Measurements from ENCODE around the gene ENOX1. TPM values are rescaled to one million over a fixed set of nuclear protein-coding genes. Genes with fewer than 3 reads are reported as not detected.

Gene ENOX1
- total RNA-seq, 1 donor from 2014 or later, result 0.60 TPM

- Histone ChIP-seq H3K27ac (replicated peaks) (no peak overlapping the region), H3K4me1 (peaks cover 9% of the 10 kb centered on the region), H3K27me3 (ENCODE audit: low read depth) (no peaks in the 10 kb centered on the region), H3K4me3 (no peak overlapping the region), H3K36me3 (no peaks in the 10 kb centered on the region), H3K9me3 (replicated peaks) (no peaks in the 10 kb centered on the region)
- no peak for DNase-seq
- TF ChIP-seq CTCF (IDR thresholded peaks at IDR 0.05; ENCODE audit: borderline replicate concordance), result no peak
- intact Hi-C loops (cut with micrococcal nuclease), result no loop called here
Measured at GRCh38 chr13:43277142-43277541, 509.6 kb downstream of the ENOX1 start.

- intact Hi-C loops (cut with micrococcal nuclease), result no loop called here
Measured at GRCh38 chr13:43274881-43275280, 511.9 kb downstream of the ENOX1 start.

GRCh38 chr13:43273362-43273761 lies 513.4 kb downstream of the ENOX1 start:
- no peak for TF ChIP-seq CTCF (IDR thresholded peaks at IDR 0.05; ENCODE audit: borderline replicate concordance)
- Histone ChIP-seq H3K27ac (replicated peaks) (no peak overlapping the region), H3K4me1 (peaks cover 31% of the 10 kb centered on the region), H3K27me3 (ENCODE audit: low read depth) (no peaks in the 10 kb centered on the region), H3K36me3 (no peaks in the 10 kb centered on the region), H3K9me3 (replicated peaks) (no peaks in the 10 kb centered on the region), H3K4me3 (no peak overlapping the region)
- no peak for DNase-seq
- intact Hi-C loops (cut with micrococcal nuclease), result no loop called here

More at GRCh38 chr13:43274881-43275280, 511.9 kb downstream of the ENOX1 start:
- no peaks in the 10 kb centered on the region for H3K9me3 ChIP-seq (replicated peaks)
- no peak overlapping the region for H3K4me3 ChIP-seq
- DNase-seq, result no peak
- no peaks in the 10 kb centered on the region for H3K27me3 ChIP-seq (ENCODE audit: low read depth)
- peaks cover 22% of the 10 kb centered on the region for H3K4me1 ChIP-seq
- H3K27ac ChIP-seq (replicated peaks), result no peak overlapping the region
- TF ChIP-seq CTCF (IDR thresholded peaks at IDR 0.05; ENCODE audit: borderline replicate concordance), result no peak
- no peaks in the 10 kb centered on the region for H3K36me3 ChIP-seq

GRCh38 chr13:43272851-43273250 lies 513.9 kb downstream of the ENOX1 start:
- Histone ChIP-seq H3K27me3 (ENCODE audit: low read depth) (no peaks in the 10 kb centered on the region), H3K4me3 (no peak overlapping the region), H3K9me3 (replicated peaks) (no peaks in the 10 kb centered on the region), H3K36me3 (no peaks in the 10 kb centered on the region), H3K27ac (replicated peaks) (no peak overlapping the region), H3K4me1 (peaks cover 34% of the 10 kb centered on the region)
- intact Hi-C loops (cut with micrococcal nuclease), result no loop called here
- no peak for TF ChIP-seq CTCF (IDR thresholded peaks at IDR 0.05; ENCODE audit: borderline replicate concordance)
- no peak for DNase-seq

- H3K4me1 ChIP-seq, result peaks cover 34% of the 10 kb centered on the region
- no peak overlapping the region for H3K4me3 ChIP-seq
- H3K27me3 ChIP-seq (ENCODE audit: low read depth), result no peaks in the 10 kb centered on the region
- TF ChIP-seq CTCF (IDR thresholded peaks at IDR 0.05; ENCODE audit: borderline replicate concordance), result no peak
- intact Hi-C loops (cut with micrococcal nuclease), result no loop called here
- no peak overlapping the region for H3K27ac ChIP-seq (replicated peaks)
- no peaks in the 10 kb centered on the region for H3K9me3 ChIP-seq (replicated peaks)
- no peak for DNase-seq
- H3K36me3 ChIP-seq, result no peaks in the 10 kb centered on the region
Measured at GRCh38 chr13:43271152-43271551, 515.6 kb downstream of the ENOX1 start.
